GM18520 (cell line): ENCODE results near the gene HIP1R.
"Not testable (repeated sequence)": the region's sequence is repeated elsewhere in the genome, so short reads cannot be mapped to it uniquely, and the experiment has no call there.

ENCODE experiments used
- ATAC-seq: cut with Tn5 transposase; IDR thresholded peaks from one replicate; pipeline ENCODE4 v1.9.1; 2021; ENCODE audit not compliant: unreplicated experiment

The HIP1R gene

GRCh38 chr12:122834921-122835749 is at the start of gene HIP1R:
HIP1R (plus strand) TSS chr12:122835457; CDS start chr12:122835551, 94 bp downstream.
- no peak for ATAC-seq

- no peak for ATAC-seq
Observed at GRCh38 chr12:122785503-122785902, 49.8 kb upstream of the HIP1R start.

- ATAC-seq = no peak
Observed at GRCh38 chr12:122788387-122788786, 46.9 kb upstream of the HIP1R start.

GRCh38 chr12:122789637-122790036 is 45.6 kb upstream of the HIP1R start:
- ATAC-seq = no peak

GRCh38 chr12:122790393-122791075 is 44.7 kb upstream of the HIP1R start:
- ATAC-seq = no peak

- no peak for ATAC-seq
Observed at GRCh38 chr12:122793685-122794106, 41.6 kb upstream of the HIP1R start.

GRCh38 chr12:122795807-122796206 is 39.5 kb upstream of the HIP1R start:
- no peak for ATAC-seq

- no peak for ATAC-seq
Observed at GRCh38 chr12:122799641-122800243, 35.5 kb upstream of the HIP1R start.

GRCh38 chr12:122803937-122804336 is 31.3 kb upstream of the HIP1R start:
- no peak for ATAC-seq

- ATAC-seq = not testable (repeated sequence)
Observed at GRCh38 chr12:122804957-122805356, 30.3 kb upstream of the HIP1R start.

GRCh38 chr12:122807651-122808050 is 27.6 kb upstream of the HIP1R start:
- no peak for ATAC-seq

GRCh38 chr12:122811777-122812176 is 23.5 kb upstream of the HIP1R start:
- no peak for ATAC-seq

- ATAC-seq = no peak
Observed at GRCh38 chr12:122813310-122813713, 21.9 kb upstream of the HIP1R start.

- no peak for ATAC-seq
Observed at GRCh38 chr12:122819209-122819785, 16.0 kb upstream of the HIP1R start.

GRCh38 chr12:122820138-122820537 is 15.1 kb upstream of the HIP1R start:
- ATAC-seq = no peak

- ATAC-seq = no peak
Observed at GRCh38 chr12:122820838-122821271, 14.4 kb upstream of the HIP1R start.

- ATAC-seq = no peak
Observed at GRCh38 chr12:122823429-122823828, 11.8 kb upstream of the HIP1R start.

GRCh38 chr12:122825773-122826724 is 9.2 kb upstream of the HIP1R start:
- no peak for ATAC-seq

- no peak for ATAC-seq
Observed at GRCh38 chr12:122827258-122827657, 8.0 kb upstream of the HIP1R start.

GRCh38 chr12:122830517-122831214 is 4.6 kb upstream of the HIP1R start:
- ATAC-seq = no peak
